H9 (cell line): ENCODE results near the gene BLVRB. TPM values are rescaled to one million over a fixed set of nuclear protein-coding genes. Genes with fewer than 3 reads are reported as not detected.
A peak's percentile ranks its signal among the peaks of the same experiment; 100 is the strongest.

Source experiments
- DNase-seq: peaks from one replicate; pipeline ENCODE4 v3.0.0-alpha.2; 2017
- H2AFZ ChIP-seq: one replicate; pipeline ENCODE4 v1.6.1; 2013; ENCODE audit warnings: mild to moderate bottlenecking, low read length, control low read depth, moderate library complexity
- H2AK5ac ChIP-seq: 2 replicates; pipeline ENCODE4 v1.6.1; 2013; ENCODE audit warnings: low read length, control low read depth, mixed read lengths; ENCODE audit not compliant: insufficient read length
- H2BK120ac ChIP-seq: one replicate; pipeline ENCODE4 v1.6.1; 2013; ENCODE audit warnings: low read depth, mild to moderate bottlenecking, low read length, control low read depth, inconsistent platforms; ENCODE audit not compliant: poor library complexity, severe bottlenecking
- H2BK12ac ChIP-seq: 2 replicates; pipeline ENCODE4 v1.6.1; 2013; ENCODE audit warnings: low read length, control low read depth, mixed read lengths, low read depth; ENCODE audit not compliant: insufficient read length
- H2BK15ac ChIP-seq: 2 replicates; pipeline ENCODE4 v1.6.1; 2013; ENCODE audit warnings: low read depth, low read length, control low read depth
- H2BK20ac ChIP-seq: one replicate; pipeline ENCODE4 v1.6.1; 2013; ENCODE audit warnings: low read depth, mild to moderate bottlenecking, low read length, control low read depth, inconsistent platforms; ENCODE audit not compliant: poor library complexity, severe bottlenecking
- H2BK5ac ChIP-seq: 2 replicates; pipeline ENCODE4 v1.6.1; 2013; ENCODE audit warnings: low read length, control low read depth, mixed read lengths; ENCODE audit not compliant: insufficient read length
- H3K14ac ChIP-seq: 2 replicates; pipeline ENCODE4 v1.6.1; 2013; ENCODE audit warnings: low read length, control low read depth; ENCODE audit not compliant: insufficient read depth
- H3K18ac ChIP-seq: 2 replicates; pipeline ENCODE4 v1.6.1; 2013; ENCODE audit warnings: low read depth, mild to moderate bottlenecking, mixed read lengths, low read length, control low read depth; ENCODE audit not compliant: insufficient read length
- H3K23ac ChIP-seq: 2 replicates; pipeline ENCODE4 v1.6.1; 2013; ENCODE audit warnings: low read length, control low read depth, mixed read lengths, low read depth; ENCODE audit not compliant: insufficient read length
- H3K23me2 ChIP-seq: 2 replicates; pipeline ENCODE4 v1.6.1; 2013; ENCODE audit warnings: low read depth, mild to moderate bottlenecking, mixed read lengths, low read length, control low read depth; ENCODE audit not compliant: insufficient read length, poor library complexity, severe bottlenecking
- H3K27ac ChIP-seq: 2 replicates; pipeline ENCODE4 v1.5.1; 2013; ENCODE audit warnings: low read length, control low read depth, mixed read lengths, low read depth; ENCODE audit not compliant: insufficient read length
- H3K27me3 ChIP-seq: 2 replicates; pipeline ENCODE4 v1.6.1; 2013; ENCODE audit warnings: low read length, control low read depth, inconsistent platforms; ENCODE audit not compliant: insufficient read depth
- H3K4ac ChIP-seq: 2 replicates; pipeline ENCODE4 v1.6.1; 2013; ENCODE audit warnings: low read depth, mild to moderate bottlenecking, control low read depth, inconsistent platforms, low read length, moderate library complexity
- H3K4me1 ChIP-seq: 2 replicates; pipeline ENCODE4 v1.6.1; 2013; ENCODE audit warnings: low read length, control low read depth, inconsistent platforms; ENCODE audit not compliant: insufficient read depth
- H3K4me2 ChIP-seq: 2 replicates; pipeline ENCODE4 v1.6.1; 2013; ENCODE audit warnings: low read length, control low read depth, mixed read lengths; ENCODE audit not compliant: insufficient read length, insufficient read depth
- H3K56ac ChIP-seq: 2 replicates; pipeline ENCODE4 v1.6.1; 2013; ENCODE audit warnings: low read depth, mild to moderate bottlenecking, mixed read lengths, low read length, control low read depth; ENCODE audit not compliant: insufficient read length
- H3K79me1 ChIP-seq: 2 replicates; pipeline ENCODE4 v1.6.1; 2013; ENCODE audit warnings: low read depth, mild to moderate bottlenecking, moderate library complexity, low read length, control low read depth, inconsistent platforms; ENCODE audit not compliant: insufficient read depth, poor library complexity, severe bottlenecking
- H3K79me2 ChIP-seq: 2 replicates; pipeline ENCODE4 v1.6.1; 2013; ENCODE audit warnings: low read length, control low read depth, inconsistent platforms; ENCODE audit not compliant: insufficient read depth
- H3K9ac ChIP-seq: 2 replicates; pipeline ENCODE4 v1.6.1; 2013; ENCODE audit warnings: low read length, control low read depth, mixed read lengths; ENCODE audit not compliant: insufficient read length; ENCODE audit errors: extremely low read depth
- H3K9me3 ChIP-seq: one replicate; pipeline ENCODE4 v1.6.1; 2013; ENCODE audit warnings: low read depth, low read length, inconsistent platforms; ENCODE audit not compliant: control insufficient read depth
- H3T11ph ChIP-seq: one replicate; pipeline ENCODE4 v1.6.1; 2013; ENCODE audit warnings: mild to moderate bottlenecking, low read length, control low read depth, inconsistent platforms
- H4K20me1 ChIP-seq: one replicate; pipeline ENCODE4 v1.6.1; 2013; ENCODE audit not compliant: control insufficient read depth, insufficient read length, insufficient read depth
- H4K5ac ChIP-seq: 2 replicates; pipeline ENCODE4 v1.6.1; 2013; ENCODE audit warnings: low read depth, mild to moderate bottlenecking, mixed read lengths, low read length, control low read depth; ENCODE audit not compliant: insufficient read length
- H4K8ac ChIP-seq: replicated peaks from 2 replicates; pipeline ENCODE4 v1.6.1; 2013; ENCODE audit warnings: low read length, control low read depth, mixed read lengths, low read depth; ENCODE audit not compliant: insufficient read length
- H4K91ac ChIP-seq: 2 replicates; pipeline ENCODE4 v1.6.1; 2013; ENCODE audit warnings: low read depth, mild to moderate bottlenecking, moderate library complexity, mixed read lengths, low read length, control low read depth; ENCODE audit not compliant: insufficient read length
- H3K27ac Mint-ChIP-seq, 3 experiments: 2 replicates in 2 of 3; 3 replicates in 1 of 3; pipeline ENCODE4 v1.8.0; 2020 to 2021; ENCODE audit warnings: mixed read lengths in 3 of 3, mild to moderate bottlenecking in 1 of 3, moderate library complexity in 1 of 3
- H3K27me3 Mint-ChIP-seq: 2 replicates; pipeline ENCODE4 v1.8.0; 2021; ENCODE audit warnings: low read depth, mild to moderate bottlenecking, moderate library complexity, mixed read lengths
- H3K36me3 Mint-ChIP-seq, 3 experiments: 2 replicates in 2 of 3; 3 replicates in 1 of 3; pipeline ENCODE4 v1.8.0; 2020 to 2021; ENCODE audit warnings: low read depth in 3 of 3, mixed read lengths in 3 of 3; ENCODE audit not compliant: insufficient read depth in 1 of 3
- H3K4me1 Mint-ChIP-seq, 2 experiments: 2 replicates each; pipeline ENCODE4 v1.8.0; 2020; ENCODE audit warnings: mixed read lengths in 2 of 2
- H3K4me3 Mint-ChIP-seq, 2 experiments: 2 replicates in 1 of 2; 3 replicates in 1 of 2; pipeline ENCODE4 v1.8.0; 2020 to 2021; ENCODE audit warnings: mild to moderate bottlenecking in 2 of 2, mixed read lengths in 2 of 2, moderate library complexity in 1 of 2
- H3K9me3 Mint-ChIP-seq, 2 experiments: 2 replicates in 1 of 2; 3 replicates in 1 of 2; pipeline ENCODE4 v1.8.0; 2020; ENCODE audit warnings: mild to moderate bottlenecking in 2 of 2, mixed read lengths in 2 of 2, moderate library complexity in 1 of 2
- CTCF ChIP-seq: fragments of 200-600 bp; sonication (generic); conservative IDR thresholded peaks from 3 replicates; pipeline ENCODE4 v1.8.0; 2021; ENCODE audit warnings: antibody characterized with exemption, mild to moderate bottlenecking
- WGBS: extraction: QIAGEN DNeasy Blood & Tissue Kit; methylation state at CpG from one replicate; pipeline ENCODE4 v1.1.7; 2013; ENCODE audit warnings: missing lambda C conversion rate, low lambda C conversion rate, mixed read lengths; ENCODE audit not compliant: insufficient read length; ENCODE audit errors: extremely low coverage; 5-methylcytosine and 5-hydroxymethylcytosine counted together
- total RNA-seq: library from RNA; stranded (reverse); gene quantifications from 2 replicates; pipeline ENCODE4 v1.2.1, GENCODE V29; 2021

The BLVRB gene
- total RNA-seq, 1 experiment from 2014 or later: 27.9 TPM

GRCh38 chr19:40413291-40413845 lies 52.2 kb downstream of the BLVRB start, which contains the start of gene PRX:
PRX (minus strand) TSS chr19:40413378; CDS start chr19:40407932, 5,446 bp downstream.
- TF ChIP-seq CTCF: no peak
- Histone ChIP-seq H4K8ac (no peak within 1 kb of the TSS), H3K56ac (no peak within 1 kb of the TSS), H3K9me3 (no peaks in the 10 kb centered on the region), H2AFZ (no peak within 1 kb of the TSS), H2BK12ac (no peak within 1 kb of the TSS), H3K14ac (peak within 1 kb of the TSS; percentile 39; the same call in 1 of the 2 replicates), H4K91ac (no peak within 1 kb of the TSS), H3K79me2 (no peaks in the 10 kb centered on the region), H3K23ac (no peak within 1 kb of the TSS), H2BK5ac (no peak within 1 kb of the TSS), H3T11ph (no peak within 1 kb of the TSS), H2BK15ac (peak within 1 kb of the TSS; percentile 13; the same call in 1 of the 2 replicates), H3K4me2 (peak within 1 kb of the TSS; percentile 14), H2AK5ac (no peak within 1 kb of the TSS), H4K20me1 (no peaks in the 10 kb centered on the region), H3K79me1 (no peaks in the 10 kb centered on the region), H3K23me2 (no peaks in the 10 kb centered on the region), H3K9ac (no peak within 1 kb of the TSS), H3K27me3 (no peaks in the 10 kb centered on the region), H4K5ac (no peak within 1 kb of the TSS), H2BK20ac (no peak within 1 kb of the TSS), H3K27ac (no peak within 1 kb of the TSS), H3K4ac (no peak within 1 kb of the TSS), H3K4me1 (peaks cover 3% of the 10 kb centered on the region; the same call in 1 of the 2 replicates), H3K18ac (no peak within 1 kb of the TSS), H2BK120ac (no peak within 1 kb of the TSS)
- peaks cover 26 to 53% of the 10 kb centered on the region in 2 experiments for H3K4me1 Mint-ChIP-seq
- peak; percentile 90 for DNase-seq
- no CpG with 5 or more reads among the region's 18 CpGs for WGBS
- H3K4me3 Mint-ChIP-seq: peak within 1 kb of the TSS; percentile 36 to 74
- H3K27ac Mint-ChIP-seq: peak within 1 kb of the TSS in 2 of 3 experiments; percentile 83 to 86; a peak in 5 of 7 replicates
- no peaks in the 10 kb centered on the region for H3K36me3 Mint-ChIP-seq
- H3K27me3 Mint-ChIP-seq: peaks cover 5% of the 10 kb centered on the region
- H3K9me3 Mint-ChIP-seq: no peaks in the 10 kb centered on the region
